Mesothelial cell of epicardium (in vitro differentiated cells): ENCODE results near the gene CACNA1F. TPM values are rescaled to one million over a fixed set of nuclear protein-coding genes. Genes with fewer than 3 reads are reported as not detected.

ENCODE experiments used
- DNase-seq, 2 experiments: peaks; one replicate each; pipeline ENCODE4 v3.0.0; 2021; ENCODE audit warnings: low spot score in 2 of 2; ENCODE audit not compliant: unreplicated experiment in 2 of 2
- H3K27ac Mint-ChIP-seq: 2 replicates; pipeline ENCODE4 v1.8.0; 2021; ENCODE audit warnings: mixed read lengths
- H3K27me3 Mint-ChIP-seq: 2 replicates; pipeline ENCODE4 v1.8.0; 2021; ENCODE audit warnings: low read depth, mixed read lengths
- H3K36me3 Mint-ChIP-seq: 2 replicates; pipeline ENCODE4 v1.8.0; 2021; ENCODE audit warnings: mixed read lengths
- H3K4me1 Mint-ChIP-seq: 2 replicates; pipeline ENCODE4 v1.8.0; 2021; ENCODE audit warnings: mixed read lengths
- H3K4me3 Mint-ChIP-seq: 2 replicates; pipeline ENCODE4 v1.8.0; 2021; ENCODE audit warnings: mild to moderate bottlenecking, moderate library complexity, mixed read lengths
- H3K9me3 Mint-ChIP-seq: 2 replicates; pipeline ENCODE4 v1.8.0; 2021; ENCODE audit warnings: mixed read lengths
- total RNA-seq: library from RNA; stranded (reverse); gene quantifications from 3 replicates; pipeline ENCODE4 v1.2.1, GENCODE V29; 2021
- TF ChIP-seq, protein P1 (sequence below): fragments of 200-600 bp; sonication (generic); IDR thresholded peaks from one replicate; pipeline ENCODE4 v1.5.0; 2021; ENCODE audit warnings: antibody characterized with exemption; ENCODE audit not compliant: unreplicated experiment

Gene CACNA1F
- total RNA-seq, 1 donor from 2014 or later, result 0.47 TPM

DNA sequence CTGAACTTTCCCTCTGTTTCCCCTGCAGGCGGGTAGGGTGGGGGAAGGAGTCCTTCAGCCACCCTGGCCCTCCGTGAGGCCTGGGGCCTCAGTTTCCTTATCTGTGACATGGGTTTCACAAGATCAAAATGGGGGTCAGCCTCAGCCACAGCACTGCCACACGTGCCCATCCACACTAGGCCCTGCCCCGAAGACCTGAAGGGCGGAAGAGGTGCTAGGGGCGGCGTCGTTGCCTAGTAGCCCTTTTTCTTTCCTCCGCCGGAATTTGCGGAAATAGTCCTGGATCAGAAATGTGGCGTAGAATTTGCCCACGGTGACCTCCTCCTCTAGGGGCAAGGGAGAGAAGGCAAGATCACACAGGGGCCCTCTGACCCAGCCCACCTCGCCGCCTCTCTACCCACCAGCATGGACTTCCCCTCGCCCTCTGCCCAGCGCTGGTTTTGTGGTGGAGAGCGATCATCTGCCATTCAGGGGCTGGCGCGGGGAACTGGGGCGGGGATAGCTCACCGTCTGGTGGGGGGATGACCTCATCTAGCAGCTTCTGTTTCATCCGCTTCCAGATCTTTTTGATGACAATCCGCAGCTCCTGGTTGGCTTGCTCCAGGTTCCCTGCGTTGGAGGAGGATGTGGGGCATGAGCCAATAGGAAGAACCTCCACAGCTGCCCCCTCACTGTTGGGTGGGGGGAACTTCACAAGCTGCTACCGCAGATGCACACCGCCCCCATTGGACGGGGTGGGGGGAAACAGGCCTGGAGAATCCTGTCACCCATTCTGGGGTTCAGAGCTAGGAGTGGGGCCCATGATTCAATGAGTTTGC lies 23.5 kb downstream of the CACNA1F start:
- TF ChIP-seq, protein P1, sequence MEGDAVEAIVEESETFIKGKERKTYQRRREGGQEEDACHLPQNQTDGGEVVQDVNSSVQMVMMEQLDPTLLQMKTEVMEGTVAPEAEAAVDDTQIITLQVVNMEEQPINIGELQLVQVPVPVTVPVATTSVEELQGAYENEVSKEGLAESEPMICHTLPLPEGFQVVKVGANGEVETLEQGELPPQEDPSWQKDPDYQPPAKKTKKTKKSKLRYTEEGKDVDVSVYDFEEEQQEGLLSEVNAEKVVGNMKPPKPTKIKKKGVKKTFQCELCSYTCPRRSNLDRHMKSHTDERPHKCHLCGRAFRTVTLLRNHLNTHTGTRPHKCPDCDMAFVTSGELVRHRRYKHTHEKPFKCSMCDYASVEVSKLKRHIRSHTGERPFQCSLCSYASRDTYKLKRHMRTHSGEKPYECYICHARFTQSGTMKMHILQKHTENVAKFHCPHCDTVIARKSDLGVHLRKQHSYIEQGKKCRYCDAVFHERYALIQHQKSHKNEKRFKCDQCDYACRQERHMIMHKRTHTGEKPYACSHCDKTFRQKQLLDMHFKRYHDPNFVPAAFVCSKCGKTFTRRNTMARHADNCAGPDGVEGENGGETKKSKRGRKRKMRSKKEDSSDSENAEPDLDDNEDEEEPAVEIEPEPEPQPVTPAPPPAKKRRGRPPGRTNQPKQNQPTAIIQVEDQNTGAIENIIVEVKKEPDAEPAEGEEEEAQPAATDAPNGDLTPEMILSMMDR, result no peak
- Mint-ChIP-seq H3K27ac (no peak overlapping the region), H3K4me1 (no peaks in the 10 kb centered on the region), H3K36me3 (no peaks in the 10 kb centered on the region), H3K27me3 (peaks cover 9% of the 10 kb centered on the region), H3K9me3 (peaks cover 19% of the 10 kb centered on the region), H3K4me3 (no peak overlapping the region)
- DNase-seq, result no peak

DNA sequence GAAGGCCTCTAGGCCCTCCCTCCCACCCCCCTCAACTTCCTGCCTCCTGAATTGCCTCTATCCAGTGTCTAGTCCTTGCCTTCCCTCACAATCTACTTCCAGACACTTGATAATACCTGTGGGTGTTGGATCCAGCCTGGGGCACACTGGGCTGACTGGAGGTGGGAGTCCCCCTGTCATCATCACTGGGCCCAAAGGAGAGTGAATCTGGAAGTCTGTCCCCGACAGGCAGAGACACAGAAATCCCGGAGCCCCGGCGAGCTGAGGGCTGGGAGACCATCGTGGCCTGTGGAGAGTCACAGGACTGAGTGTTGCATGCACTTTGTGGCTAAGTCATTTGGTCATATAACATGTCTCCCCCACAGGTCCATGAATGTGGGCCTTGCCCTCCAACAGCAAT lies 24.7 kb downstream of the CACNA1F start:
- Mint-ChIP-seq H3K9me3 (peaks cover 19% of the 10 kb centered on the region), H3K4me3 (no peak overlapping the region), H3K4me1 (no peaks in the 10 kb centered on the region), H3K27me3 (peaks cover 13% of the 10 kb centered on the region), H3K36me3 (no peaks in the 10 kb centered on the region), H3K27ac (no peak overlapping the region)
- TF ChIP-seq, protein P1, result no peak
- no peak for DNase-seq

DNA sequence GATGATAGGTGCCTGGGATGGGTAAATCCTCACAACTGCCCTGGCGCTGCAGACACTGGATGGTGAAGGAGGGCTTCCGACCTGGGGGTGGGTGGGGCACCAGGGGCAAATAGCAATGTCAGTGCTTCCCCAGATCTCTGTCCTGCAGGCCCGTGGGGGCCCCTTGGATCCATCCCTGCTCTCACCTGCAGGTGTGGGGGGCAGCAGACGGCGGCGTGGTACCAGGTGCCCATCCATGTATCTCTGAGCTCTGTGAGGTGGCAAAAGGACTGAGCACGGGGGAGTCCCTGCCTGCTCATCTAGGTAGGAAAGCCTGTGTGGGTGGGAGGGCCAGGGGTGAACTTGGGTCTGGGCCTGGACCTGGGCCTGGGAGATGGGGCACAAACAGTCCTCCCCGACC lies 26.6 kb downstream of the CACNA1F start:
- no peak overlapping the region for H3K4me3 Mint-ChIP-seq
- no peak for DNase-seq
- H3K27ac Mint-ChIP-seq, result no peak overlapping the region
- peaks cover 11% of the 10 kb centered on the region for H3K9me3 Mint-ChIP-seq
- TF ChIP-seq, protein P1, result no peak
- H3K27me3 Mint-ChIP-seq, result peaks cover 8% of the 10 kb centered on the region
- H3K36me3 Mint-ChIP-seq, result no peaks in the 10 kb centered on the region
- no peaks in the 10 kb centered on the region for H3K4me1 Mint-ChIP-seq

DNA sequence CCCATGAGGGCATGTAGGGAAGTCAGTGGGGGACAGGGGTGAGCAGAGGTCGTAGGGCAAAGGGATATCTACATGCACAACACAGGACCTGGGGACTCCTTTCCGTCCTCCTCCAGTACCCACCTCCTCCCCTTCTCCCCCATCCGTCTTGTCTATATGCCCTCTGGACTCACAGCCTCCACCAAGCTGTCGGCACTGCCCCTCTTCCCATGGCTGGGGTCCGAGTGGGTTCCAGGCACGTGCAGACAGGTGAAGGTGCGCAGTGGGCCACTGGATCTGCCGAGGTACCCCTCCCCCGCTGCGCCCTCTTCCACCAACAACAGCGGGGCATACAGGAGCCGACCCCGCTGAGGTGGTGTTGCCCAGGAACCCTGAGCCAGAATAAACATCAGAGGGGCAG lies 27.7 kb downstream of the CACNA1F start:
- H3K27me3 Mint-ChIP-seq, result peaks cover 5% of the 10 kb centered on the region
- peaks cover 11% of the 10 kb centered on the region for H3K9me3 Mint-ChIP-seq
- H3K36me3 Mint-ChIP-seq, result no peaks in the 10 kb centered on the region

DNA sequence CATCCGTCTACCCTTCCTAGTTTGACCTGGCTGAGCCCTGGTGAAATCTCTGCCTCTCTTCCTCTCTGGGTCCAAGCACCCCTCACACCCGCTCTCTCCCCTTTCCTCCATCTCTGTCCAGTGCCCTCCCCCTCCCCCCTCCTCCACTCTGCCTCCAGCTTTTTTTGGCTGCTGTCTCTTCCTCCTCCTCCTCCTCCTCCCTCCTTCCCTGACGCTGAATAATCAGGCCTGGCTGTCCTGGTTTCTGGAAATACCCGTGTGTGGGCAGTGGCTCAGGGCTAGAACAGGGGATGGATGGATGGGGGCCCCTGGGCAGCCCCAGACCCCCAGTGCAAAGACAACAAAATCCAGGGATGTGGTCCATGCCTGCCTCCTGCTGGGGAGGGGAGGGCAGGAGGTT lies 28.4 kb downstream of the CACNA1F start:
- H3K4me3 Mint-ChIP-seq, result no peak overlapping the region
- H3K9me3 Mint-ChIP-seq, result peaks cover 11% of the 10 kb centered on the region
- peaks cover 3% of the 10 kb centered on the region for H3K27me3 Mint-ChIP-seq
- peaks cover 5% of the 10 kb centered on the region for H3K4me1 Mint-ChIP-seq
- H3K36me3 Mint-ChIP-seq, result no peaks in the 10 kb centered on the region
- H3K27ac Mint-ChIP-seq, result no peak overlapping the region
- no peak for DNase-seq
- TF ChIP-seq, protein P1, result no peak

More for the DNA sequence above, 27.7 kb downstream of the CACNA1F start:
- no peak for DNase-seq
- Mint-ChIP-seq H3K4me1 (peaks cover 3% of the 10 kb centered on the region), H3K27ac (no peak overlapping the region), H3K4me3 (no peak overlapping the region)
- TF ChIP-seq, protein P1, result no peak
